ENCODE results near the gene CCDC88A.

CCDC88A gene

GRCh38 chr2:55439101-55439397 lies 19.4 kb upstream of the CCDC88A start:
- TF ChIP-seq GLIS2 (tag by site-specific recombination; IDR thresholded peaks at IDR 0.05) (no peak), ZNF335 (tag by site-specific recombination; conservative IDR thresholded peaks at IDR 0.05) (no peak), ZNF404 (tag by site-specific recombination; IDR thresholded peaks at IDR 0.05) (no peak), ZNF114 (tag by site-specific recombination; IDR thresholded peaks at IDR 0.05) (no peak), ZNF449 (tag by site-specific recombination; IDR thresholded peaks at IDR 0.05) (no peak), ZNF514 (tag by site-specific recombination; IDR thresholded peaks at IDR 0.05) (no peak), ZNF112 (tag by site-specific recombination; IDR thresholded peaks at IDR 0.05) (no peak), ZNF624 (tag by site-specific recombination; IDR thresholded peaks at IDR 0.05) (no peak)
- TF ChIP-seq, protein P1, sequence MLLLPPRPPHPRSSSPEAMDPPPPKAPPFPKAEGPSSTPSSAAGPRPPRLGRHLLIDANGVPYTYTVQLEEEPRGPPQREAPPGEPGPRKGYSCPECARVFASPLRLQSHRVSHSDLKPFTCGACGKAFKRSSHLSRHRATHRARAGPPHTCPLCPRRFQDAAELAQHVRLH (tag by site-specific recombination; IDR thresholded peaks at IDR 0.05): no peak
- TF ChIP-seq, protein P2, sequence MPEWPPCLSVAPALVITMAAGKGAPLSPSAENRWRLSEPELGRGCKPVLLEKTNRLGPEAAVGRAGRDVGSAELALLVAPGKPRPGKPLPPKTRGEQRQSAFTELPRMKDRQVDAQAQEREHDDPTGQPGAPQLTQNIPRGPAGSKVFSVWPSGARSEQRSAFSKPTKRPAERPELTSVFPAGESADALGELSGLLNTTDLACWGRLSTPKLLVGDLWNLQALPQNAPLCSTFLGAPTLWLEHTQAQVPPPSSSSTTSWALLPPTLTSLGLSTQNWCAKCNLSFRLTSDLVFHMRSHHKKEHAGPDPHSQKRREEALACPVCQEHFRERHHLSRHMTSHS (tag by site-specific recombination; IDR thresholded peaks at IDR 0.05): no peak
- POLR2A ChIA-PET: no interaction called here
- Histone ChIP-seq H3K4me1 (ENCODE audit: control insufficient read depth, insufficient read depth, low read length) (no peaks in the 10 kb centered on the region), H3K9me3 (ENCODE audit: control insufficient read depth, insufficient read depth, low read depth, low read length) (no peaks in the 10 kb centered on the region), H3K4me3 (ENCODE audit: low read depth, low read length) (no peak overlapping the region), H3K36me3 (ENCODE audit: control insufficient read depth in 2 of 2, insufficient read depth in 1 of 2, low read length in 2 of 2) (no peaks in the 10 kb centered on the region), H3K27ac (ENCODE audit: extremely low read depth, low read depth, low read length) (no peak overlapping the region)
- CTCF ChIA-PET: interaction anchor here (1.0 kb wide), 1 partner anchor 80 kb away, joined by 3 read pairs; the partner anchor contains the start of gene CFAP36

- ChIA-PET CTCF (interaction anchor here (1.0 kb wide), 1 partner anchor 81 kb away, joined by 3 read pairs; the partner anchor contains the start of gene CFAP36), POLR2A (no interaction called here)
Measured at GRCh38 chr2:55438391-55439100, 18.9 kb upstream of the CCDC88A start.

GRCh38 chr2:55437515-55438390 lies 18.1 kb upstream of the CCDC88A start:
- Histone ChIP-seq H3K4me1 (ENCODE audit: control insufficient read depth, insufficient read depth, low read length) (no peaks in the 10 kb centered on the region), H3K27ac (ENCODE audit: extremely low read depth, low read depth, low read length) (no peak overlapping the region), H3K36me3 (ENCODE audit: control insufficient read depth in 2 of 2, insufficient read depth in 1 of 2, low read length in 2 of 2) (no peaks in the 10 kb centered on the region), H3K9me3 (ENCODE audit: control insufficient read depth, insufficient read depth, low read depth, low read length) (no peaks in the 10 kb centered on the region), H3K4me3 (ENCODE audit: low read depth, low read length) (no peak overlapping the region)
- ChIA-PET POLR2A (no interaction called here), CTCF (no interaction called here)
- TF ChIP-seq ZNF629 (tag by site-specific recombination; IDR thresholded peaks at IDR 0.05) (no peak), ZNF324 (tag by site-specific recombination; IDR thresholded peaks at IDR 0.05) (no peak), OSR2 (tag by site-specific recombination; IDR thresholded peaks at IDR 0.05) (no peak), ZNF561 (tag by site-specific recombination; IDR thresholded peaks at IDR 0.05; ENCODE audit: borderline replicate concordance) (no peak), KLF10 (tag by site-specific recombination; IDR thresholded peaks at IDR 0.05) (no peak), HOXD13 (CRISPR knock-in tag; IDR thresholded peaks at IDR 0.05; ENCODE audit: borderline replicate concordance) (no peak), ZNF112 (tag by site-specific recombination; IDR thresholded peaks at IDR 0.05) (no peak)
- TF ChIP-seq, protein P3, sequence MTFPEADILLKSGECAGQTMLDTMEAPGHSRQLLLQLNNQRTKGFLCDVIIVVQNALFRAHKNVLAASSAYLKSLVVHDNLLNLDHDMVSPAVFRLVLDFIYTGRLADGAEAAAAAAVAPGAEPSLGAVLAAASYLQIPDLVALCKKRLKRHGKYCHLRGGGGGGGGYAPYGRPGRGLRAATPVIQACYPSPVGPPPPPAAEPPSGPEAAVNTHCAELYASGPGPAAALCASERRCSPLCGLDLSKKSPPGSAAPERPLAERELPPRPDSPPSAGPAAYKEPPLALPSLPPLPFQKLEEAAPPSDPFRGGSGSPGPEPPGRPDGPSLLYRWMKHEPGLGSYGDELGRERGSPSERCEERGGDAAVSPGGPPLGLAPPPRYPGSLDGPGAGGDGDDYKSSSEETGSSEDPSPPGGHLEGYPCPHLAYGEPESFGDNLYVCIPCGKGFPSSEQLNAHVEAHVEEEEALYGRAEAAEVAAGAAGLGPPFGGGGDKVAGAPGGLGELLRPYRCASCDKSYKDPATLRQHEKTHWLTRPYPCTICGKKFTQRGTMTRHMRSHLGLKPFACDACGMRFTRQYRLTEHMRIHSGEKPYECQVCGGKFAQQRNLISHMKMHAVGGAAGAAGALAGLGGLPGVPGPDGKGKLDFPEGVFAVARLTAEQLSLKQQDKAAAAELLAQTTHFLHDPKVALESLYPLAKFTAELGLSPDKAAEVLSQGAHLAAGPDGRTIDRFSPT (tag by site-specific recombination; IDR thresholded peaks at IDR 0.05): no peak
- TF ChIP-seq, protein P4, sequence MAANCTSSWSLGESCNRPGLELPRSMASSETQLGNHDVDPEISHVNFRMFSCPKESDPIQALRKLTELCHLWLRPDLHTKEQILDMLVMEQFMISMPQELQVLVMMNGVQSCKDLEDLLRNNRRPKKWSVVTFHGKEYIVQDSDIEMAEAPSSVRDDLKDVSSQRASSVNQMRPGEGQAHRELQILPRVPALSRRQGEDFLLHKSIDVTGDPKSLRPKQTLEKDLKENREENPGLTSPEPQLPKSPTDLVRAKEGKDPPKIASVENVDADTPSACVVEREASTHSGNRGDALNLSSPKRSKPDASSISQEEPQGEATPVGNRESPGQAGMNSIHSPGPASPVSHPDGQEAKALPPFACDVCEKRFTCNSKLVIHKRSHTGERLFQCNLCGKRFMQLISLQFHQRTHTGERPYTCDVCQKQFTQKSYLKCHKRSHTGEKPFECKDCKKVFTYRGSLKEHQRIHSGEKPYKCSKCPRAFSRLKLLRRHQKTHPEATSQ (tag by site-specific recombination; IDR thresholded peaks at IDR 0.05): no peak

More at GRCh38 chr2:55438391-55439100, 18.9 kb upstream of the CCDC88A start:
- no peaks in the 10 kb centered on the region for H3K9me3 ChIP-seq (ENCODE audit: control insufficient read depth, insufficient read depth, low read depth, low read length)
- TF ChIP-seq ZNF366 (tag by site-specific recombination; conservative IDR thresholded peaks at IDR 0.05): 0 out of 2 replicates have a peak, but pooled peaks have one; percentile 24
- TF ChIP-seq ZNF184 (tag by site-specific recombination; IDR thresholded peaks at IDR 0.05): no peak
- no peak for TF ChIP-seq ZBTB20 (tag by site-specific recombination; IDR thresholded peaks at IDR 0.05)
- H3K4me1 ChIP-seq (ENCODE audit: control insufficient read depth, insufficient read depth, low read length): no peaks in the 10 kb centered on the region
- H3K27ac ChIP-seq (ENCODE audit: extremely low read depth, low read depth, low read length): no peak overlapping the region
- no peak overlapping the region for H3K4me3 ChIP-seq (ENCODE audit: low read depth, low read length)
- no peaks in the 10 kb centered on the region for H3K36me3 ChIP-seq (ENCODE audit: control insufficient read depth in 2 of 2, insufficient read depth in 1 of 2, low read length in 2 of 2)

Data from HEK293 (cell line).